Measurements from ENCODE around the gene TMSB15C.
"Not testable (repeated sequence)": the region's sequence is repeated elsewhere in the genome, so short reads cannot be mapped to it uniquely, and the experiment has no call there.

TMSB15C gene

GRCh38 chrX:104075778-104076445 lies at the start of gene TMSB15C:
TMSB15C (minus strand) TSS chrX:104076236.
- DNase-seq, result not testable (repeated sequence)

- no peak for DNase-seq
Measured at GRCh38 chrX:104122829-104123228, 46.8 kb upstream of the TMSB15C start.

GRCh38 chrX:104118765-104119164 lies 42.7 kb upstream of the TMSB15C start:
- DNase-seq, result peak; percentile 4 to 8

- no peak for DNase-seq
Measured at GRCh38 chrX:104117759-104118158, 41.7 kb upstream of the TMSB15C start.

- DNase-seq, result peak; percentile 27 to 53
Measured at GRCh38 chrX:104113222-104113965, 37.4 kb upstream of the TMSB15C start.

- peak; percentile 65 to 71 for DNase-seq
Measured at GRCh38 chrX:104112326-104112951, 36.4 kb upstream of the TMSB15C start, which contains the start of gene ZCCHC18. ZCCHC18 (plus strand) TSS chrX:104112523; CDS start chrX:104114112, 1,589 bp downstream.

- not testable (repeated sequence) for DNase-seq
Measured at GRCh38 chrX:104110491-104111240, 34.6 kb upstream of the TMSB15C start.

GRCh38 chrX:104108955-104109354 lies 32.9 kb upstream of the TMSB15C start:
- no peak for DNase-seq

GRCh38 chrX:104105330-104106262 lies 29.6 kb upstream of the TMSB15C start:
- DNase-seq, result no peak

GRCh38 chrX:104104676-104105075 lies 28.6 kb upstream of the TMSB15C start:
- DNase-seq, result no peak

- no peak for DNase-seq
Measured at GRCh38 chrX:104098919-104099318, 22.9 kb upstream of the TMSB15C start.

- DNase-seq, result peak; percentile 28 to 56
Measured at GRCh38 chrX:104098151-104098808, 22.2 kb upstream of the TMSB15C start.

GRCh38 chrX:104085919-104086318 lies 9.9 kb upstream of the TMSB15C start:
- DNase-seq, result no peak

- DNase-seq, result no peak
Measured at GRCh38 chrX:104085477-104085876, 9.4 kb upstream of the TMSB15C start.

GRCh38 chrX:104084534-104085277 lies 8.7 kb upstream of the TMSB15C start:
- no peak for DNase-seq

- DNase-seq, result no peak
Measured at GRCh38 chrX:104084063-104084462, 8.0 kb upstream of the TMSB15C start.

- not testable (repeated sequence) for DNase-seq
Measured at GRCh38 chrX:104077854-104078253, 1.8 kb upstream of the TMSB15C start.

GRCh38 chrX:104062636-104063035 lies 13.4 kb downstream of the TMSB15C start:
- DNase-seq, result not testable (repeated sequence)

- DNase-seq, result not testable (repeated sequence)
Measured at GRCh38 chrX:104054956-104055355, 21.1 kb downstream of the TMSB15C start.

GRCh38 chrX:104047171-104047570 lies 28.9 kb downstream of the TMSB15C start:
- no peak for DNase-seq
